Hematopoietic multipotent progenitor cell treated with erythropoietin and hydrocortisone succinate and interleukin-3 and kit ligand, for 6 days (in vitro differentiated cells): ENCODE results near the gene SUSD4.
"Not testable (repeated sequence)": the region's sequence is repeated elsewhere in the genome, so short reads cannot be mapped to it uniquely, and the experiment has no call there.

Source experiments
- DNase-seq: peaks from one replicate; pipeline ENCODE4 v3.0.0-alpha.2; 2015

SUSD4 gene

GRCh38 chr1:223363856-223364684 is at the start of gene SUSD4:
SUSD4 (minus strand) TSS chr1:223364176; CDS start chr1:223363425, 751 bp downstream.
- peak; percentile 35 for DNase-seq

- DNase-seq: no peak
These were observed 49.2 kb upstream of the SUSD4 start for GRCh38 chr1:223413216-223413615.

GRCh38 chr1:223411710-223412109 is 47.7 kb upstream of the SUSD4 start:
- DNase-seq: no peak

- DNase-seq: no peak
These were observed 47.3 kb upstream of the SUSD4 start for GRCh38 chr1:223411309-223411708.

GRCh38 chr1:223410036-223410435 is 46.1 kb upstream of the SUSD4 start:
- DNase-seq: peak; percentile 11

- DNase-seq: no peak
These were observed 41.5 kb upstream of the SUSD4 start for GRCh38 chr1:223405507-223405906.

GRCh38 chr1:223403184-223403815 is 39.3 kb upstream of the SUSD4 start:
- peak; percentile 48 for DNase-seq

- DNase-seq: no peak
These were observed 38.8 kb upstream of the SUSD4 start for GRCh38 chr1:223402790-223403142.

GRCh38 chr1:223401873-223402789 is 38.2 kb upstream of the SUSD4 start:
- peak; percentile 18 for DNase-seq

GRCh38 chr1:223399393-223399792 is 35.4 kb upstream of the SUSD4 start:
- DNase-seq: not testable (repeated sequence)

- no peak for DNase-seq
These were observed 30.7 kb upstream of the SUSD4 start for GRCh38 chr1:223394706-223395105.

- DNase-seq: no peak
These were observed 30.3 kb upstream of the SUSD4 start for GRCh38 chr1:223394242-223394641.

- DNase-seq: no peak
These were observed 29.6 kb upstream of the SUSD4 start, which contains the start of gene CCDC185 for GRCh38 chr1:223393275-223394214. CCDC185 (plus strand) TSS chr1:223393415; CDS start chr1:223393476, 61 bp downstream.

GRCh38 chr1:223390618-223391017 is 26.6 kb upstream of the SUSD4 start:
- no peak for DNase-seq

- no peak for DNase-seq
These were observed 22.0 kb upstream of the SUSD4 start for GRCh38 chr1:223386013-223386412.

- no peak for DNase-seq
These were observed 14.8 kb upstream of the SUSD4 start for GRCh38 chr1:223378754-223379153.

- no peak for DNase-seq
These were observed 10.2 kb upstream of the SUSD4 start for GRCh38 chr1:223374064-223374610.

GRCh38 chr1:223364685-223365382 is 858 bp upstream of the SUSD4 start:
- DNase-seq: peak; percentile 47

GRCh38 chr1:223363057-223363855 is 720 bp downstream of the SUSD4 start:
- no peak for DNase-seq

- no peak for DNase-seq
These were observed 5.2 kb downstream of the SUSD4 start for GRCh38 chr1:223358826-223359225.
